Activated T-helper 1 cell treated with anti-CD3 and anti-CD28 coated beads, Interleukin-12 subunit alpha, Interleukin-12 subunit beta, Interleukin-2, Interleukin-4 antibody, amounts not matched to agents 30 ng/mL and 10 ng/mL and 1 ng/mL, durations not matched to agents 14 hours and 24 hours and 36 hours (primary cell): ENCODE measurements around the gene SERHL2. TPM values are rescaled to one million over a fixed set of nuclear protein-coding genes. Genes with fewer than 3 reads are reported as not detected.
A peak's percentile ranks its signal among the peaks of the same experiment; 100 is the strongest.
"Not testable (repeated sequence)": the region's sequence is repeated elsewhere in the genome, so short reads cannot be mapped to it uniquely, and the experiment has no call there.

ENCODE experiments used
- DNase-seq: peaks from one replicate; pipeline ENCODE4 v3.0.0; 2021; ENCODE audit warnings: low spot score
- H3K27ac Mint-ChIP-seq: one replicate; pipeline ENCODE4 v1.8.0; 2021; ENCODE audit warnings: mild to moderate bottlenecking, mixed read lengths
- H3K27me3 Mint-ChIP-seq: one replicate; pipeline ENCODE4 v1.8.0; 2022; ENCODE audit warnings: mild to moderate bottlenecking, moderate library complexity, mixed read lengths; ENCODE audit not compliant: insufficient read depth
- H3K36me3 Mint-ChIP-seq: one replicate; pipeline ENCODE4 v1.8.0; 2021; ENCODE audit warnings: low read depth, mixed read lengths
- H3K4me1 Mint-ChIP-seq: one replicate; pipeline ENCODE4 v1.8.0; 2021; ENCODE audit warnings: low read depth, mixed read lengths
- H3K4me3 Mint-ChIP-seq: one replicate; pipeline ENCODE4 v1.8.0; 2021; ENCODE audit warnings: mild to moderate bottlenecking, moderate library complexity, mixed read lengths
- H3K9me3 Mint-ChIP-seq: one replicate; pipeline ENCODE4 v1.8.0; 2021; ENCODE audit warnings: mixed read lengths
- intact Hi-C: fragments of 100-400 bp; cut with micrococcal nuclease; formaldehyde crosslinking; loops from one replicate; pipeline ENCODE4 v1.15.1; 2024
- total RNA-seq: library from RNA; stranded (reverse); gene quantifications from 2 replicates; pipeline ENCODE4 v1.2.3, GENCODE V29; 2022

Gene SERHL2, protein sequence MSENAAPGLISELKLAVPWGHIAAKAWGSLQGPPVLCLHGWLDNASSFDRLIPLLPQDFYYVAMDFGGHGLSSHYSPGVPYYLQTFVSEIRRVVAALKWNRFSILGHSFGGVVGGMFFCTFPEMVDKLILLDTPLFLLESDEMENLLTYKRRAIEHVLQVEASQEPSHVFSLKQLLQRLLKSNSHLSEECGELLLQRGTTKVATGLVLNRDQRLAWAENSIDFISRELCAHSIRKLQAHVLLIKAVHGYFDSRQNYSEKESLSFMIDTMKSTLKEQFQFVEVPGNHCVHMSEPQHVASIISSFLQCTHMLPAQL
- total RNA-seq, result 1.4 and 2.1 TPM in 2 replicates

DNA sequence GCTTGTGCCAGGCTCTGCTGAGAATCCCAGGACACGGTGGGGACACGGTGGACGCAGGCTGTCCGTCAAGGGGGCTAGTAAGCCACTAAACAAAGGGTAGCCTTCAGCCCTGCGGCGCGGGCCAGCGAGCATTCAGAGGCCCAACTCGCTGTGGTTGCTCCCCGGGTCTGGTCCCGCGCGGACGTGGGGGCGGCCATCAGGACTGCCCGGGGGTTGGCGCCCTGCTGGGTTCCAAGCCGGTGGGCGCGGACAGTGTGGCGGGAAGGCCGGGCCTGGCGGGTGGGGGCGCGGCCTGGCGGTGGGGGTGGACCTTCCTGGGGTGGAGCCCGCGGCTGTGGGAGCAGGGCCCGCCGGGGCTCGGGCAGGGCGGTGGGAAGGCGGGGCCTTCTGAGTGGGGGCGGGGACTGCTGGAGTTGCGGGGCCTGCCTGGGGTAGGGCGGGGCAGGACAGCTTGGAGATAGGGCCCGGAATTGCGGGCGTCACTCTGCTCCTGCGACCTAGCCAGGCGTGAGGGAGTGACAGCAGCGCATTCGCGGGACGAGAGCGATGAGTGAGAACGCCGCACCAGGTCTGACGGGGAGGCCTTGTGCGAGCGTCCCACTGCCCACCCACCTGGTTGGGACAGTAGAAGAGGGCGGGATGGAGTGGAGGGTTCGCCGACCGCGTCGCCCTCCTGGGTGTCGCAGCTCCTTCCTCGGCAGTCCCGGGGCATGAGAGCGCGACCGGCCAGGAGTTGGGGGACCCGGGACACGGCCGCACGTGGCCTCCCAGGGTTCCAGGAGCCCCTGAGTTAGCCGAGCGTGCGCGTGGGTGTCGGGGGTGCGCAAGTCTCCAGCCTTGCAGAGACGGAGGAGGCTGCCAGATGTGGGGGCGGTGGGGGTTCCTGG, at the start of gene SERHL2:
TSS of gene SERHL2 (plus strand) at position 482 of the 887 bp plus-strand sequence. CDS start at position 547, 65 bp downstream.
- Mint-ChIP-seq H3K27me3 (no peaks in the 10 kb centered on the region), H3K4me3 (peak within 1 kb of the TSS; percentile 87), H3K9me3 (no peaks in the 10 kb centered on the region), H3K36me3 (no peaks in the 10 kb centered on the region), H3K27ac (peak within 1 kb of the TSS; percentile 52), H3K4me1 (peaks cover 6% of the 10 kb centered on the region)
- intact Hi-C loops, result loop anchor here (2.0 kb wide), 4 partner anchors 21 to 587 kb away; no protein-coding TSS in a partner anchor
- DNase-seq, result peak; percentile 85

DNA sequence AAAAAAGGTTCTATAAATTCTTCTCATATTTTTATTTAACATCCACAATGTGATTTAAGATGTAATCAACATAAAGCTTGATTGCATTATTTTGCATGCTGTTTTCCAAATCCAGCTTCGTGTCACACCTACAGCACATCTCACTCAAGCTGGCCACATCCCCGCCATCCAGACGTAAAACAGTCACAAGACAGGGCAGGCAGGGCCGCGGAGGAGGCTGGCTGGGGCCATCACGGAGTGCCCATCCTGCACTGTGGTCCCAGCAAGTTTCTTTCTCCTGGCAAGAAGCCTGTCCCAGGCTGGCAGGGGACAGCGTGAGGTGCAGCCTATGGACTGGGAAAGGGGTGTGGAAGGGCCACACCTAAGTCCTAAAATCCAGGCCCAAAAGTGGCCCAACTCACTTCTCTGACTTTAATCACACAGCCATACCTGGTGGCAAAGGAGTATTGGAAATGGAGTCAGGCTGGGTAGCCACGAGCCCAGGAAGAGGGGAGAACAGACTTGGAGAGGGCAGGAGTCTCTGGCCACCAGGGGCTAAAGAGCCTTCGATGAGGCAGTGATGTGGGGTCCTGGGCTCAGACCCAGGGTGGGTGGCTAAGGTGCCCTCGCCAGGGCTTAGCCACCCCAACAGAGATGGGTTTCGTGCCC, 45.3 kb upstream of the SERHL2 start:
- H3K4me3 Mint-ChIP-seq, intact Hi-C loops, H3K9me3 Mint-ChIP-seq, H3K27me3 Mint-ChIP-seq, H3K36me3 Mint-ChIP-seq, DNase-seq, H3K27ac Mint-ChIP-seq, H3K4me1 Mint-ChIP-seq: not testable (repeated sequence)

DNA sequence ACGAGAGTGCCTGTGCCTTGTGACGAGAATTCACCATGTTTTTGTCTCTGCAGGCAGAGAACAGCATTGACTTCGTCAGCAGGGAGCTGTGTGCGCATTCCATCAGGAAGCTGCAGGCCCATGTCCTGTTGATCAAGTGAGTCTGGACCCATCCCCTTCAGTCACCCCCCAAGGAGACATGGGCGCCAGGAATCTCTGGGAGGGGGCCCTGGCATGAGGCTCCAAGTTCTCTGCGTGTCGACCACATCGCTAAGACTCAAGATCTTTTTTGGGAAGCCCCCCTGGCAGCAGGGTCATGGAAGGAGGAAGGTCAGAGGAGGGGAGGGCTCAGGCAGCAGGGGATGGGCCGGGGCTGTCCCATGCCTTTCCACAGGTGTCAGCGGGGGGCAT, 44.8 kb upstream of the SERHL2 start:
- DNase-seq, H3K27ac Mint-ChIP-seq, intact Hi-C loops, H3K27me3 Mint-ChIP-seq, H3K4me3 Mint-ChIP-seq, H3K4me1 Mint-ChIP-seq, H3K36me3 Mint-ChIP-seq, H3K9me3 Mint-ChIP-seq: not testable (repeated sequence)

DNA sequence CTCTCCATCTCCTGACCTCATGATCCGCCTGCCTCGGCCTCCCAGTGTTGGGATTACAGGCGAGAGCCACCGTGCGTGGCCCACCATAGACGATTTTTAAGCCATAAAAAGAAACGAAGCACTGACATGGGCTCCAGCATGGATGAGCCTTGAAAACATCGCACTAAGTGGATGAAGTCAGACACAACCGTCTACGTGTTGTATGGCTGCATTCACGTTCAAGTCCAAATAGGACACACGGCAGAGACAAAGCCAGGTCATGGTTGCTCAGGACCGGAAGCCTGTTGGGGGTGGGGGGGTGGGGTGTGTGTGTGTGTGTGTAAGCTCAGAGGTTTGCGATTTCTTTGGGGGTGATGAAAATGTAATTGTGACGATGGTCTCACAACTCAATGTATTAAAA, 44.2 kb upstream of the SERHL2 start:
- Mint-ChIP-seq H3K4me3 (no peak overlapping the region), H3K4me1 (no peaks in the 10 kb centered on the region), H3K36me3 (peaks cover 3% of the 10 kb centered on the region), H3K27me3 (no peaks in the 10 kb centered on the region), H3K9me3 (no peaks in the 10 kb centered on the region), H3K27ac (no peak overlapping the region)
- DNase-seq, result no peak
- intact Hi-C loops, result no loop called here

DNA sequence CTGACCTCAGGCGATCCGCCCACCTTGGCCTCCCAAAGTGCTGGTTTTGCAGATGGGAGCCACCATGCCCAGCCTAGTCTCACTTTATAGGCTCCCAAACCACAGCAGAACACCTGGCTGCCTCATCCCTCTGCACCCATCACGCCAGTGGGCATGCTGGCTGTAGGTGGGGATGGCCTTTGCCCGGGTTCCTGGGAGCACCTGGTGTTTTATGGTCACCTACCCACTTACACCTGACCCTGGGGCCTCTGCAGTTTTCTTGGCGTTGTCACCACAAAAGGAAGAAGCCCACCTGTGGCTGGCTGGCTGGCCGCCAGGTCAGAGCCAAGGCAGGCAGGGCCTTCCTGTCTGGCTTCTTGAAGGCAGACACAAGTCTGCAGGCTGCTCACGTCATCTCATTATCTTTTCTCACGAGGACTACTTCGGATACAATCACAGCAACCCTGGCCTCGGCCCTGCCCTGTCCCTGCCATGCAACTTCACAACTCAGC, 42.3 kb upstream of the SERHL2 start:
- no peak overlapping the region for H3K27ac Mint-ChIP-seq
- no peak for DNase-seq
- H3K36me3 Mint-ChIP-seq, result peaks cover 5% of the 10 kb centered on the region
- H3K4me3 Mint-ChIP-seq, result no peak overlapping the region
- H3K27me3 Mint-ChIP-seq, result no peaks in the 10 kb centered on the region
- H3K4me1 Mint-ChIP-seq, result no peaks in the 10 kb centered on the region
- H3K9me3 Mint-ChIP-seq, result no peaks in the 10 kb centered on the region
- intact Hi-C loops, result no loop called here

DNA sequence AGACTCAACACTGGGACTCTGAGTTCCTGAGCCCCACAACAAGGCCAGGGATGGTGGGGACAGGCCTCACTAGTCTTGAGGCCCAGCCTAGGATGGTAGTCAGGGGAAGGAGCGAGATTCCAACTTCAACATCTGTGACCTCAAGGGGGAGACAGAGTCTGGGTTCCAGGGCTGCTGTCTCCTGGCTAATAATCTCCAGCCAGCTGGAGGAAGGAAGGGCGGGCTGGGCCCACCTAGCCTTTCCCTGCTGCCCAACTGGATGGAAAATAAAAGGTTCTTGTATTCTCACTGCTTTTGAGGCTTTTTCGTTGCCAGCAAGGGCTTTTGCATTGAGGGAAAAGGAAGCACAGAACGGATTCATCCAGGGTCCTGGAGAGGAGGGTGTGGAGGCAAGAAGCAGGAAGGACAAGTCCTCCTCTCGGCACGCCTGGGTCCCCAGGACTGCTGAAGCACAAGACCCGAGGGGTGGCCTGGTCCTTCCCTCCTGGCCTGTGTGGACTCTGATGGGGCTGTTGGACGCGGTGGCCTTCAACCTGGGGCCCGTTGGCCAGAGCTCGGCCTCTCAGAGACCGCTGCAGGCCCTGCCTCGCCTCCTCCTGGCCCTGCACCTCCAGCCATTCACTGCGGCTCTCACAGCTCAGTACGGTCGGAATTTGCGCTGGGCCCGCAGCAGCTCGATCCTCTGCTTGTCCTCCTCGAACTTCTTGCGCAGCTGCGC, 41.3 kb upstream of the SERHL2 start:
- H3K36me3 Mint-ChIP-seq, H3K27me3 Mint-ChIP-seq, H3K27ac Mint-ChIP-seq, H3K4me3 Mint-ChIP-seq, intact Hi-C loops, H3K9me3 Mint-ChIP-seq, DNase-seq, H3K4me1 Mint-ChIP-seq: not testable (repeated sequence)

DNA sequence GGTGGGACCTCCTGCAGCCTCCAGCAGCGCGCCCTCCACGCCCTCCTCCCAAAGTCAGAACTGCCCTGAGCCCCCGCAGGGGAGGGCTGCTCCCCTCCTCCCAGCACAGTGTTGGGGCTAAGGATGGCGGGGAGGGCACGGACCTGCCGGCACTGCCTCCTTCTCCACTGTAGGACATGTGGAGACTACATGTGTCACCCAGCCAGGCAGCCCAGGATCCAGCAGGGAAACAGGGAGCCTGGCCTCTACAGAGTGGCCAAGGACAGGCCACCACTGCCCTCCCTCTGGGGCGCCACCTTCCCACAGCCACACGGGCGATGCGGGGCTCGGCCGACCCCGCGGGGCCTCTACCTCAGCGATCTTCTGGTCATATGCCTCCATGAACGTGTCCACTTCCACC, 39.4 kb upstream of the SERHL2 start:
- H3K27me3 Mint-ChIP-seq, DNase-seq, H3K27ac Mint-ChIP-seq, H3K4me1 Mint-ChIP-seq, H3K4me3 Mint-ChIP-seq, H3K36me3 Mint-ChIP-seq, H3K9me3 Mint-ChIP-seq, intact Hi-C loops: not testable (repeated sequence)

DNA sequence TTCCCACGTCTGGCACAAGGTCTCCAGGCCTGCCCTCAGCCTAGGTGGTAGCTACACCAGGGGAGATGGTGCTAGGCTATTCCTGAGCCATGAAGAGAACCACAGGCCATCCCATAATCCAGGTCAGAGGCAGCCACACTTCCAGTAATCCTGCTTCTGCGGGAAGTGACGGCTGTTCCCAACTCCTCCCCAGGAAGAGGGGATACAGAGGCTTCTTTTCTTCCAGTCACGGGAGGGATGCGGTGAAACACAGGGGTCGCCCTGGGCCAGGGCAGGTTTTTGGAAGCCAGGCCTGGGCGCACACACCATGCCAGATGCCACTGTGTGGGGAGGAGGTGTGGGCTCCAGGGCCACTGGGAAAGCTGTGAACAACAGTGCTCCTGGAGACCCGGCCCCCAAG, 38.5 kb upstream of the SERHL2 start:
- H3K36me3 Mint-ChIP-seq, H3K4me1 Mint-ChIP-seq, intact Hi-C loops, H3K9me3 Mint-ChIP-seq, H3K4me3 Mint-ChIP-seq, H3K27ac Mint-ChIP-seq, H3K27me3 Mint-ChIP-seq, DNase-seq: not testable (repeated sequence)

DNA sequence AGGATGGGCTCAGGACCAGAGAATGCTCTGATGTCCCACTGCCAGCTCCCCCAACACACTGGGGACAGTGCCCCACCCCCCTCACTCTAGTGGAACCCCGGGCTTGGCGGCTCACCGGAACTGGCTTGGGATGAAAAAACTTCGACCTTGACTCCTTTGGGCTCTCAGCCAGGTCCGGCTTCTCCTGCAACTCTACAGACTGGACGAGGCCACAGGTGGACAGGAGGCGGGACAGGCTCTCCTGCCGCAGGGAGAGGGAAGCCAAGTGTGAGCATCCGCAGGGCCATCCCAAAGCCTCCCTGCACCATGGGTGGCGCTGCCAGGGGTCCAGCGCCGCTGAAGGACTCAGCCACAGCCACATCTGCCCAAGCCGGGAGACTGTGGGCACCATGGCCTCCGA, 37.9 kb upstream of the SERHL2 start:
- H3K4me1 Mint-ChIP-seq, result peaks cover 6% of the 10 kb centered on the region
- DNase-seq, result no peak
- peaks cover 9% of the 10 kb centered on the region for H3K36me3 Mint-ChIP-seq
- H3K4me3 Mint-ChIP-seq, result no peak overlapping the region
- no peaks in the 10 kb centered on the region for H3K27me3 Mint-ChIP-seq
- intact Hi-C loops, result no loop called here
- H3K27ac Mint-ChIP-seq, result no peak overlapping the region
- no peaks in the 10 kb centered on the region for H3K9me3 Mint-ChIP-seq

DNA sequence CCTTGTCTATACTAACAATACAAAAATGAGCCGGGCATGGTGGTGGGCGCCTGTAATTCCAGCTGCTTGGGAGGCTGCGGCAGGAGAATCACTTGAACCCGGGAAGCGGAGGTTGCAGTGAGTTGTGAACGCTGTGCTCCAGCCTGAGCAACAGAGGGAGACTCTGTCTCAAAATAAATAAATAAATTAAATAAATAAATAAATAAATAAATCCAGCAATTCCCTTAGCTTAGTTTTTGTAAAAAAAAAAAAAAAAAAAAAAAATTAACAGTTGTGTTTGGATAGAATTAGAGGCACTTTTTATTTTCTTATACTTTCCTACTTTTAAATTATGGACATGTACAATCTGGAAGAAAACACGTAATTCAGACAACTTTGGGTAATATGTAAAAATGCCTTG, 36.7 kb upstream of the SERHL2 start:
- H3K4me1 Mint-ChIP-seq, H3K27me3 Mint-ChIP-seq, H3K36me3 Mint-ChIP-seq, H3K27ac Mint-ChIP-seq, intact Hi-C loops, H3K9me3 Mint-ChIP-seq, DNase-seq: not testable (repeated sequence)
- H3K4me3 Mint-ChIP-seq, result peak overlapping the region; percentile 58

DNA sequence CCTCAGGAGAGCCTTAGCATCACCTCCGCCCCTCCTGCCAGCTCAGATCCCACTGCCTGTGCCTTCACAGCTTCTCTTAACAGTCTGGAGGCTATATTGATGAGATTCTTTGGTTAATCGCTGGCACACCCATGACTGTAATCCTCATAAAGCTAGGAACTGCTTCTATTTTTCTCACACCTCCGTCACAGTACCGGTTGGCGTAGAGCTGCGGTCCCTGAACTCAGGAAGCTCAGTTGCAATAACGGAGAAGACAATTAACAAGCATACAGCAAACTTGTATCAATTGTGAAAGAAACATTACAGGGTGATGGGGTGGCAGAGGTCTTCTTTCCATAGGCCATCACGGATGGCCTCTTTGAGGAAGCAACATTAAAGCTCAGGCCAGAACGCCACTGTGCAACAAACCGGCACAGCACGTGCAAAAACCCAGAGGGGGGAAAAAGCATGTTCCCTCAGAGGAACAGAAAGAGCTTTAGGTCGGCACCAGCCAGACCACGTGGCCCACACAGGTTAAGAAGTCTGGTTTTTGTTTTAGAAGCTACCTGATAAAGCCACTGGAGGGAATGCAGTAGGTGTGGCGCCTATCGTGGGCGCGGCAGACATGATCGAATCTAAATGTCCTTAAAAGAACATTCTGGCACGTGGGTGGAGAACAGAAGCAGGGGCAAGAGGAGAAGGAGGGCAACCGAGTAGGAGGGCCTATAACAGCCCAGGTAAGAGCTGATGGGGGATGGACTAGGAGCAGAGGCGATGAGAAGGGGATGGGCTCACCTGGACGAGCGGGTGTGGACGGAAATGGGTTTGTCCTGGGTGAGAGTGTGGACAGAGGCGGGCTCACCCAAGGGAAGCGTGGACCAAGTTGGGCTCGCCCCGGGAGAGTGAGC, 34.9 kb upstream of the SERHL2 start:
- Mint-ChIP-seq H3K27ac (peak overlapping the region; percentile 97), H3K4me3 (peak overlapping the region; percentile 99)
- DNase-seq, intact Hi-C loops, H3K36me3 Mint-ChIP-seq, H3K9me3 Mint-ChIP-seq, H3K27me3 Mint-ChIP-seq, H3K4me1 Mint-ChIP-seq: not testable (repeated sequence)
